A673 (cell line): ENCODE data around the gene WIPF1. TPM values are rescaled to one million over a fixed set of nuclear protein-coding genes. Genes with fewer than 3 reads are reported as not detected.

Source experiments
- BruUV-seq: library from RNA; stranded (reverse); fragments of 400-500 nt; replicated peaks from 2 replicates; lab custom pipeline; 2021; lab: Mats Ljungman, UMichigan
- CTCF ChIA-PET: fragments of 300-600 bp; sonication (Branson Sonifier 250); formaldehyde crosslinking; loops from one replicate; lab custom pipeline; 2022; ENCODE audit warnings: antibody characterized with exemption; lab: Charles Lee
- POLR2A ChIA-PET: fragments of 300-600 bp; sonication (Branson Sonifier 250); formaldehyde crosslinking; loops from one replicate; lab custom pipeline; 2022; ENCODE audit warnings: antibody characterized with exemption; ENCODE audit not compliant: low non-redundant PET; lab: Charles Lee
- DNase-seq: peaks from one replicate; pipeline ENCODE4 v3.0.0-alpha.2; 2015; ENCODE audit warnings: low spot score
- H3K27ac ChIP-seq: fragments of 200-600 bp; sonication (generic); 2 replicates; pipeline ENCODE4 v1.5.1; 2016; ENCODE audit warnings: mixed run types, low read depth, mild to moderate bottlenecking, mixed read lengths, antibody characterized with exemption, low read length; ENCODE audit not compliant: poor library complexity, severe bottlenecking
- H3K27me3 ChIP-seq: fragments of 200-600 bp; sonication (generic); replicated peaks from 2 replicates; pipeline ENCODE4 v1.6.1; 2017; ENCODE audit warnings: mixed run types, low read depth, mild to moderate bottlenecking, mixed read lengths, antibody characterized with exemption, low read length; ENCODE audit not compliant: insufficient read depth, poor library complexity
- H3K36me3 ChIP-seq: fragments of 200-600 bp; sonication (generic); 2 replicates; pipeline ENCODE4 v1.6.1; 2016; ENCODE audit warnings: mixed run types, mild to moderate bottlenecking, mixed read lengths, antibody characterized with exemption, low read length; ENCODE audit not compliant: insufficient read depth, poor library complexity, severe bottlenecking
- H3K4me1 ChIP-seq: fragments of 200-600 bp; sonication (generic); 2 replicates; pipeline ENCODE4 v1.6.1; 2017; ENCODE audit warnings: mixed run types, mild to moderate bottlenecking, mixed read lengths, antibody characterized with exemption, low read length; ENCODE audit not compliant: insufficient read depth, poor library complexity, severe bottlenecking
- H3K4me3 ChIP-seq: fragments of 200-600 bp; sonication (generic); 2 replicates; pipeline ENCODE4 v1.5.1; 2016; ENCODE audit warnings: low read depth, mixed run types, mild to moderate bottlenecking, mixed read lengths, low read length; ENCODE audit not compliant: poor library complexity, severe bottlenecking
- H3K9me3 ChIP-seq: fragments of 200-600 bp; sonication (generic); 2 replicates; pipeline ENCODE4 v1.6.1; 2016; ENCODE audit warnings: mixed run types, low read depth, mild to moderate bottlenecking, mixed read lengths, antibody characterized with exemption, low read length; ENCODE audit not compliant: poor library complexity, severe bottlenecking
- EZH2 ChIP-seq: fragments of 200-600 bp; sonication (generic); IDR thresholded peaks from 2 replicates; pipeline ENCODE4 v1.6.1; 2017; ENCODE audit warnings: borderline replicate concordance, low read depth, mild to moderate bottlenecking, mixed read lengths, antibody characterized with exemption, low read length; ENCODE audit not compliant: poor library complexity, severe bottlenecking
- intact Hi-C: fragments of 100-400 bp; cut with micrococcal nuclease; formaldehyde crosslinking; loops from one replicate; pipeline ENCODE4 v1.10.0; 2022; ENCODE audit not compliant: unreplicated experiment
- total RNA-seq: library from RNA; stranded (reverse); gene quantifications from 2 replicates; pipeline ENCODE4 v1.2.3, GENCODE V29; 2021
- TF ChIP-seq, protein P1 (sequence below): fragments of 300-800, 200-600 bp; sonication (generic); conservative IDR thresholded peaks from 2 replicates; pipeline ENCODE4 v1.5.1; 2017; ENCODE audit warnings: low read depth, mild to moderate bottlenecking, antibody characterized with exemption, low read length, moderate library complexity, mixed read lengths

The WIPF1 gene
- total RNA-seq, 1 experiment from 2014 or later = 1.1 TPM

DNA sequence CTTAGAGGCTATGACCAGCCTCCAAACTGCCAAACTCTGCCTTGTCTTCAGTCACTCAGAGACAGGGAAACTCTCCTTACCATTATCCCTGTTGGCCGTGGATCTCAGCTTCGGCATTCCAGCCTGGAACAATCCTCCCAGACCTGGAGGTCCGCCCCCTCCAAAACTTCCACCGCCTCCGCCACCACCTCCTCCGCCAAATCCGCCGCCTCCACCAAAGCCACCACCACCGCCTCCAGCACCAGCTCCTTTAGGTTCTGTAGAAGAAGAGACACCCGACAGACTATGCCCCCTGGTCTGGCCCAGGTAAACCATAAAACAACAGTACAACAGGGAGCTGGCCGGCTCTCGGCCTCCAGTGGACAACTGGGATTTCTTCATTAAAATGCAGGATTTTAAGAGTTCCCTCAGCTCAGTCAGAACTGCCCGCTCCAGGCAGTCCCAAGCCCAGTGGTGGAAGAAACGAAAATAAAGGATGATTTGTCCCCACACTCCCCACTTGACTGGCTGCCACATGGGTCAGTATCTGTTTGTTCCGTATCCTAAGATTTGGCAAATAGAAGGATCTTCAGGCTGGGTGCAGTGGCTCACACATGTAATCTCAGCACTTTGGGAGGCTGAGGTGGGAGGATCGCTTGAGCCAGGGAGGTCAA lies 22.4 kb downstream of the WIPF1 start:
- CTCF ChIA-PET = no interaction called here
- no peaks in the 10 kb centered on the region for H3K27me3 ChIP-seq
- intact Hi-C loops = no loop called here
- H3K4me1 ChIP-seq = no peaks in the 10 kb centered on the region
- H3K36me3 ChIP-seq = no peaks in the 10 kb centered on the region
- TF ChIP-seq, protein P1, sequence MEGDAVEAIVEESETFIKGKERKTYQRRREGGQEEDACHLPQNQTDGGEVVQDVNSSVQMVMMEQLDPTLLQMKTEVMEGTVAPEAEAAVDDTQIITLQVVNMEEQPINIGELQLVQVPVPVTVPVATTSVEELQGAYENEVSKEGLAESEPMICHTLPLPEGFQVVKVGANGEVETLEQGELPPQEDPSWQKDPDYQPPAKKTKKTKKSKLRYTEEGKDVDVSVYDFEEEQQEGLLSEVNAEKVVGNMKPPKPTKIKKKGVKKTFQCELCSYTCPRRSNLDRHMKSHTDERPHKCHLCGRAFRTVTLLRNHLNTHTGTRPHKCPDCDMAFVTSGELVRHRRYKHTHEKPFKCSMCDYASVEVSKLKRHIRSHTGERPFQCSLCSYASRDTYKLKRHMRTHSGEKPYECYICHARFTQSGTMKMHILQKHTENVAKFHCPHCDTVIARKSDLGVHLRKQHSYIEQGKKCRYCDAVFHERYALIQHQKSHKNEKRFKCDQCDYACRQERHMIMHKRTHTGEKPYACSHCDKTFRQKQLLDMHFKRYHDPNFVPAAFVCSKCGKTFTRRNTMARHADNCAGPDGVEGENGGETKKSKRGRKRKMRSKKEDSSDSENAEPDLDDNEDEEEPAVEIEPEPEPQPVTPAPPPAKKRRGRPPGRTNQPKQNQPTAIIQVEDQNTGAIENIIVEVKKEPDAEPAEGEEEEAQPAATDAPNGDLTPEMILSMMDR = no peak
- no peak for TF ChIP-seq EZH2
- DNase-seq = no peak
- H3K9me3 ChIP-seq = no peaks in the 10 kb centered on the region
- H3K27ac ChIP-seq = no peak overlapping the region
- POLR2A ChIA-PET = interaction anchor here (0.7 kb wide), 1 partner anchor 88 kb away, joined by 4 read pairs; no protein-coding TSS in a partner anchor
- no peak overlapping the region for H3K4me3 ChIP-seq
- BruUV-seq = no TSS peak

GRCh38 chr2:174574657-174575056 lies 22.9 kb downstream of the WIPF1 start:
- TF ChIP-seq EZH2 = no peak
- TF ChIP-seq, protein P1 = no peak
- DNase-seq = no peak
- Histone ChIP-seq H3K27me3 (no peaks in the 10 kb centered on the region), H3K36me3 (no peaks in the 10 kb centered on the region), H3K27ac (no peak overlapping the region), H3K4me1 (no peaks in the 10 kb centered on the region), H3K9me3 (no peaks in the 10 kb centered on the region), H3K4me3 (no peak overlapping the region)
- intact Hi-C loops = no loop called here
- no TSS peak for BruUV-seq
- ChIA-PET POLR2A (no interaction called here), CTCF (no interaction called here)

DNA sequence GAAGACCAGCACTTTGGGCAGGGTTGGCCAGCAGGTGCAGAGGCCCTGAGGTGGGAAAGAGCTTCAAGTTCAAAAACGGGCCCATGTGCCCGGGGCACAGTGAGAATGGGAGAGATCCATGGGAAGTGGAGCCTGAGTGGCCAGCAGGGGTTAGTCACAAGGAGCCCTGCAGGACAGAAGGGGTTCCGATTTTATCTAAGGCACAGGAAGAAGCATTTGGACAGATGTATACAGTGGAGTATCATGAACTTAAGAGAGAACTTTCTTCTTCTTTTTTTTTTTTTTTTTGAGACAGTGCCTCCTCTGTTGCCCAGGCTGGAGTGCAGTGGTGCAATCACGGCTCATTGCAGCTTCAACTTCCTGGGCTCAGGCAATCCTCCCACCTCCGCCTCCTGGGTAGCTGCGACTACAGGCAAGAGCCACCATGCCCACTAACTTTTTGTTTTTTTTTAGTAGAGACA lies 24.0 kb downstream of the WIPF1 start:
- Histone ChIP-seq H3K4me1 (no peaks in the 10 kb centered on the region), H3K9me3 (no peaks in the 10 kb centered on the region), H3K27ac (no peak overlapping the region), H3K36me3 (no peaks in the 10 kb centered on the region), H3K27me3 (no peaks in the 10 kb centered on the region), H3K4me3 (no peak overlapping the region)
- DNase-seq = no peak
- no TSS peak for BruUV-seq
- intact Hi-C loops = no loop called here
- ChIA-PET POLR2A (no interaction called here), CTCF (no interaction called here)
- TF ChIP-seq, protein P1 = no peak
- no peak for TF ChIP-seq EZH2
